Omental fat pad (tissue), 4 donors: ENCODE data around the gene SLC22A7. TPM values are rescaled to one million over a fixed set of nuclear protein-coding genes. Genes with fewer than 3 reads are reported as not detected.

Source experiments
- ATAC-seq: fragments of 150-250 bp; one replicate; pipeline ENCODE4 v1.9.1; 2016; ENCODE audit warnings: mild to moderate bottlenecking, moderate library complexity; ENCODE audit not compliant: low FRiP score
- DNase-seq: peaks from one replicate; pipeline ENCODE4 v3.0.0-alpha.2; 2019; ENCODE audit warnings: low spot score
- CTCF ChIP-seq, 3 donors: fragments of 450-650 bp; IDR thresholded peaks; one replicate each; pipeline ENCODE4 v1.5.1; 2016 to 2017; ENCODE audit warnings: antibody characterized with exemption in 3 of 3, mild to moderate bottlenecking in 3 of 3, moderate library complexity in 2 of 3
- total RNA-seq, 4 donors: library from RNA; depleted of rRNA; stranded (reverse); fragments of >200 nt; gene quantifications; one replicate each; pipeline ENCODE4 v1.1.0, GENCODE V29; 2016

SLC22A7 gene
- total RNA-seq, 4 donors from 2014 or later = not detected

GRCh38 chr6:43283905-43284304 lies 14.2 kb upstream of the SLC22A7 start:
- DNase-seq = no peak
- no peak for TF ChIP-seq CTCF (IDR thresholded peaks at IDR 0.05)
- no peak for ATAC-seq

- ATAC-seq = no peak
- no peak for TF ChIP-seq CTCF (IDR thresholded peaks at IDR 0.05)
These were observed 12.9 kb upstream of the SLC22A7 start for GRCh38 chr6:43284991-43285781.

GRCh38 chr6:43285832-43286231 lies 12.2 kb upstream of the SLC22A7 start:
- TF ChIP-seq CTCF (IDR thresholded peaks at IDR 0.05) = no peak
- DNase-seq (no peak), ATAC-seq (no peak)

More at GRCh38 chr6:43284991-43285781, 12.9 kb upstream of the SLC22A7 start:
- DNase-seq = no peak

GRCh38 chr6:43286456-43286979 lies 11.5 kb upstream of the SLC22A7 start:
- DNase-seq = no peak
- no peak for ATAC-seq
- no peak for TF ChIP-seq CTCF (IDR thresholded peaks at IDR 0.05)

GRCh38 chr6:43286980-43287716 lies 10.9 kb upstream of the SLC22A7 start:
- TF ChIP-seq CTCF (IDR thresholded peaks at IDR 0.05) = no peak
- DNase-seq = no peak
- ATAC-seq = no peak

- no peak for TF ChIP-seq CTCF (IDR thresholded peaks at IDR 0.05)
- DNase-seq (no peak), ATAC-seq (no peak)
These were observed 10.1 kb upstream of the SLC22A7 start for GRCh38 chr6:43287717-43288679.
